ENCODE measurements around the gene SLC35G4. TPM values are rescaled to one million over a fixed set of nuclear protein-coding genes. Genes with fewer than 3 reads are reported as not detected.

The SLC35G4 gene
- total RNA-seq, 1 experiment from 2014 or later, result not detected

GRCh38 chr18:11570769-11571412 lies 38.5 kb upstream of the SLC35G4 start:
- Histone ChIP-seq H3K79me1 (ENCODE audit: insufficient read depth, low read depth, low read length, poor library complexity, severe bottlenecking) (no peaks in the 10 kb centered on the region), H3K23me2 (ENCODE audit: insufficient read length, low read depth, low read length, poor library complexity, severe bottlenecking) (no peaks in the 10 kb centered on the region), H4K8ac (replicated peaks; ENCODE audit: insufficient read length, low read depth, low read length) (no peak overlapping the region), H2BK120ac (ENCODE audit: low read depth, low read length, poor library complexity, severe bottlenecking) (no peak overlapping the region), H3K56ac (ENCODE audit: insufficient read length, low read depth, low read length) (no peak overlapping the region), H3K79me2 (ENCODE audit: insufficient read depth, low read length) (no peaks in the 10 kb centered on the region), H3K23ac (ENCODE audit: insufficient read length, low read depth, low read length) (no peak overlapping the region), H2BK5ac (ENCODE audit: insufficient read length, low read length) (no peak overlapping the region), H3K4me2 (ENCODE audit: insufficient read depth, insufficient read length, low read length) (no peak overlapping the region), H3K4ac (ENCODE audit: low read depth, low read length) (no peak overlapping the region), H2AFZ (ENCODE audit: low read length) (no peak overlapping the region), H3K18ac (ENCODE audit: insufficient read length, low read depth, low read length) (no peak overlapping the region), H3K9ac (ENCODE audit: extremely low read depth, insufficient read length, low read length) (no peak overlapping the region), H3K14ac (ENCODE audit: insufficient read depth, low read length) (no peak overlapping the region), H3K27ac (ENCODE audit: insufficient read length, low read depth, low read length) (no peak overlapping the region), H2AK5ac (ENCODE audit: insufficient read length, low read length) (no peak overlapping the region), H4K20me1 (ENCODE audit: control insufficient read depth, insufficient read depth, insufficient read length) (no peaks in the 10 kb centered on the region), H4K91ac (ENCODE audit: insufficient read length, low read depth, low read length) (no peak overlapping the region), H2BK20ac (ENCODE audit: low read depth, low read length, poor library complexity, severe bottlenecking) (no peak overlapping the region), H2BK15ac (ENCODE audit: low read depth, low read length) (no peak overlapping the region), H3T11ph (ENCODE audit: low read length) (no peak overlapping the region), H3K9me3 (ENCODE audit: control insufficient read depth, low read depth, low read length) (no peaks in the 10 kb centered on the region), H3K27me3 (ENCODE audit: insufficient read depth, low read length) (no peaks in the 10 kb centered on the region), H2BK12ac (ENCODE audit: insufficient read length, low read depth, low read length) (no peak overlapping the region), H3K4me1 (ENCODE audit: insufficient read depth, low read length) (no peaks in the 10 kb centered on the region), H4K5ac (ENCODE audit: insufficient read length, low read depth, low read length) (no peak overlapping the region)
- no peak overlapping the region for H3K4me3 Mint-ChIP-seq
- H3K4me1 Mint-ChIP-seq, result peaks cover 4 to 5% of the 10 kb centered on the region in 2 experiments; a peak in 1 of 4 replicates
- peak; percentile 53 for TF ChIP-seq CTCF (conservative IDR thresholded peaks at IDR 0.05)
- DNase-seq, result no peak
- no CpG with 5 or more reads among the region's 14 CpGs for WGBS (ENCODE audit: extremely low coverage, insufficient read length, low lambda C conversion rate)
- no peaks in the 10 kb centered on the region for H3K36me3 Mint-ChIP-seq (ENCODE audit: insufficient read depth in 1 of 3, low read depth in 3 of 3)
- no peaks in the 10 kb centered on the region; the same call in none of the 2 replicates for H3K27me3 Mint-ChIP-seq (ENCODE audit: low read depth)
- H3K27ac Mint-ChIP-seq, result no peak overlapping the region; a peak in 1 of 7 replicates
- H3K9me3 Mint-ChIP-seq, result no peaks in the 10 kb centered on the region
